ENCODE measurements around the gene MUC5B.
"Not testable (repeated sequence)": the region's sequence is repeated elsewhere in the genome, so short reads cannot be mapped to it uniquely, and the experiment has no call there.

MUC5B gene

GRCh38 chr11:1222491-1223345 is at the start of gene MUC5B:
TSS of gene MUC5B (plus strand) at chr11:1223066. CDS start at chr11:1223124, 58 bp downstream.
- in situ Hi-C loops (cut with MboI; ENCODE audit: low pct_unique_long_range_greater_than_20kb, low sequenced_read_pairs) = no loop called here
- DNase-seq = no peak

GRCh38 chr11:1173396-1173795 is 49.5 kb upstream of the MUC5B start:
- DNase-seq; in situ Hi-C loops (cut with MboI; ENCODE audit: low pct_unique_long_range_greater_than_20kb, low sequenced_read_pairs): not testable (repeated sequence)

GRCh38 chr11:1174441-1175370 is 48.2 kb upstream of the MUC5B start:
- in situ Hi-C loops (cut with MboI; ENCODE audit: low pct_unique_long_range_greater_than_20kb, low sequenced_read_pairs) = no loop called here
- no peak for DNase-seq

- no peak for DNase-seq
- in situ Hi-C loops (cut with MboI; ENCODE audit: low pct_unique_long_range_greater_than_20kb, low sequenced_read_pairs) = no loop called here
Observed at GRCh38 chr11:1175461-1176223, 47.2 kb upstream of the MUC5B start.

DNA sequence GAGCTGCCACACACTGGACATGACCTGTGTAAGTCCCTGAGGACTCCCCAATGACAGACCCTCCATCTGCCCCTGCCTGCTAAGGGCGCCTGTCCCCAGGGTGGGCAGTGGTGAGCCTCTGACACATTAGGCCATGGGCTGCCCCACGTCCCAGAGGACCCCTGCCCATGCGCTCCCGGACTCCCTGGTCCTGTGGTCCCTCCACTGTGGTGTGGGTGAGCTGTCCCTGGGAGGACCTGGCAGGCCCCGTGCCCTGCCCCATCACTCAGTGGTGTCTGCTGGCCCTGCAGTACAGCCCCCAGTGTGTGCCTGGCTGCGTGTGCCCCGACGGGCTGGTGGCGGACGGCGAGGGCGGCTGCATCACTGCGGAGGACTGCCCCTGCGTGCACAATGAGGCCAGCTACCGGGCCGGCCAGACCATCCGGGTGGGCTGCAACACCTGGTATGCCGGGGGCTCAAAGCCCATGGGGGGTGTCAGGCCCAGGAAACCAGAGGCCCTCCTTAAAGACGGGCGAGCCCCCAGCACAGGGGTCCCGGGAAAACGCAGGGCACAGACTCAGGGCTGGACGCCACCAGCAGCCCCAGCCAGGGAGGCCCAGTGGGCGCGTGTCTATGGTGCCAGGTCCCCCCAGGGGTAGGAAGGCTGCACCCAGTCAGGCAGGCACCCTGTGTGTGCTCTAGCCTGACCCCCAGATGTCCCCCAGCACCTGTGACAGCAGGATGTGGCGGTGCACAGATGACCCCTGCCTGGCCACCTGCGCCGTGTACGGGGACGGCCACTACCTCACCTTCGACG is 46.4 kb upstream of the MUC5B start:
- DNase-seq = no peak
- in situ Hi-C loops (cut with MboI; ENCODE audit: low pct_unique_long_range_greater_than_20kb, low sequenced_read_pairs) = no loop called here

GRCh38 chr11:1177020-1177770 is 45.7 kb upstream of the MUC5B start:
- no peak for DNase-seq
- in situ Hi-C loops (cut with MboI; ENCODE audit: low pct_unique_long_range_greater_than_20kb, low sequenced_read_pairs) = no loop called here

- no peak for DNase-seq
- in situ Hi-C loops (cut with MboI; ENCODE audit: low pct_unique_long_range_greater_than_20kb, low sequenced_read_pairs) = no loop called here
Observed at GRCh38 chr11:1177771-1178090, 45.1 kb upstream of the MUC5B start.

- in situ Hi-C loops (cut with MboI; ENCODE audit: low pct_unique_long_range_greater_than_20kb, low sequenced_read_pairs) = no loop called here
- DNase-seq = no peak
Observed at GRCh38 chr11:1178201-1178885, 44.5 kb upstream of the MUC5B start.

DNA sequence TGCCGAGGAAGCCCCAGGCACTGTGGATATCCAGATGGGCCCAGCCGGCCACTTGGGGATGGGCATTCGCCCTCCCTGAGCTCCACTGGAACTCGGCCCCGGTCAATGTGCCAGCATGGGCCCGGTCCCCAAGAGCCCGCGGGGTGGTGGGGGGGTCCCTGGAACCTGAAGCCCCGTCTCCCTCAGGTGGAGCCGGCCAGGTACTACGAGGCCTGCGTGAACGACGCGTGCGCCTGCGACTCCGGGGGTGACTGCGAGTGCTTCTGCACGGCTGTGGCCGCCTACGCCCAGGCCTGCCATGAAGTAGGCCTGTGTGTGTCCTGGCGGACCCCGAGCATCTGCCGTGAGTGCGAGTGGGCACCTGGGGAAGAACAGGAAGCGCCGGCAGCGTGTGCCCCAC is 44.0 kb upstream of the MUC5B start:
- in situ Hi-C loops (cut with MboI; ENCODE audit: low pct_unique_long_range_greater_than_20kb, low sequenced_read_pairs) = no loop called here
- no peak for DNase-seq

- DNase-seq = no peak
- in situ Hi-C loops (cut with MboI; ENCODE audit: low pct_unique_long_range_greater_than_20kb, low sequenced_read_pairs) = no loop called here
Observed at GRCh38 chr11:1179641-1180040, 43.2 kb upstream of the MUC5B start.

DNA sequence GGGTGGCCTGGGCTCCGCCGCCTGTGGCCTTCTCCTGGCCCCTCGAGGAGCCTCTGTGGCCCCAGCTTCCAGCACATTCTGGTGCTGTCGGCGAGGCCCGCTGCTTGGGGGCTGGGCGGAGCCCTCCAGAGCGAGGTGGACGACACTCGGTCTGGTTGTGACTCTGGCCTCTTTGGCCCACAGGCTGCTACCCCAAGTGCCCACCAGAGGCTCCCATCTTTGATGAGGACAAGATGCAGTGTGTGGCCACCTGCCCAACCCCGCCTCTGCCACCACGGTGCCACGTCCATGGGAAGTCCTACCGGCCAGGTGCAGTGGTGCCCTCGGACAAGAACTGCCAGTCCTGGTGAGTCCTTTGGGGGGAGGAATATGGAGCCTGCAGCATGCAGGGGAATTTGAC is 42.7 kb upstream of the MUC5B start:
- in situ Hi-C loops (cut with MboI; ENCODE audit: low pct_unique_long_range_greater_than_20kb, low sequenced_read_pairs) = no loop called here
- DNase-seq = no peak

GRCh38 chr11:1180947-1181391 is 41.9 kb upstream of the MUC5B start:
- in situ Hi-C loops (cut with MboI; ENCODE audit: low pct_unique_long_range_greater_than_20kb, low sequenced_read_pairs) = no loop called here
- no peak for DNase-seq

- DNase-seq = no peak
- in situ Hi-C loops (cut with MboI; ENCODE audit: low pct_unique_long_range_greater_than_20kb, low sequenced_read_pairs) = no loop called here
Observed at GRCh38 chr11:1181420-1181819, 41.4 kb upstream of the MUC5B start.

GRCh38 chr11:1181853-1182535 is 40.9 kb upstream of the MUC5B start:
- no peak for DNase-seq
- in situ Hi-C loops (cut with MboI; ENCODE audit: low pct_unique_long_range_greater_than_20kb, low sequenced_read_pairs) = no loop called here

DNA sequence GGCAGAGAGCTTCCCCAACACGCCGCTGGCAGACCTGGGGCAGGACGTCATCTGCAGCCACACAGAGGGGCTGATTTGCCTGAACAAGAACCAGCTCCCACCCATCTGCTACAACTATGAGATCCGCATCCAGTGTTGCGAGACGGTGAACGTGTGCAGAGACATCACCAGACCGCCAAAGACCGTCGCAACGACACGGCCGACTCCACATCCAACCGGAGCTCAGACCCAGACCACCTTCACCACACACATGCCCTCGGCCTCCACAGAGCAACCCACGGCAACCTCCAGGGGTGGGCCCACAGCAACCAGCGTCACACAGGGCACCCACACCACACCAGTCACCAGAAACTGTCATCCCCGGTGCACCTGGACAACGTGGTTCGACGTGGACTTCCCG is 38.7 kb upstream of the MUC5B start:
- DNase-seq; in situ Hi-C loops (cut with MboI; ENCODE audit: low pct_unique_long_range_greater_than_20kb, low sequenced_read_pairs): not testable (repeated sequence)

DNA sequence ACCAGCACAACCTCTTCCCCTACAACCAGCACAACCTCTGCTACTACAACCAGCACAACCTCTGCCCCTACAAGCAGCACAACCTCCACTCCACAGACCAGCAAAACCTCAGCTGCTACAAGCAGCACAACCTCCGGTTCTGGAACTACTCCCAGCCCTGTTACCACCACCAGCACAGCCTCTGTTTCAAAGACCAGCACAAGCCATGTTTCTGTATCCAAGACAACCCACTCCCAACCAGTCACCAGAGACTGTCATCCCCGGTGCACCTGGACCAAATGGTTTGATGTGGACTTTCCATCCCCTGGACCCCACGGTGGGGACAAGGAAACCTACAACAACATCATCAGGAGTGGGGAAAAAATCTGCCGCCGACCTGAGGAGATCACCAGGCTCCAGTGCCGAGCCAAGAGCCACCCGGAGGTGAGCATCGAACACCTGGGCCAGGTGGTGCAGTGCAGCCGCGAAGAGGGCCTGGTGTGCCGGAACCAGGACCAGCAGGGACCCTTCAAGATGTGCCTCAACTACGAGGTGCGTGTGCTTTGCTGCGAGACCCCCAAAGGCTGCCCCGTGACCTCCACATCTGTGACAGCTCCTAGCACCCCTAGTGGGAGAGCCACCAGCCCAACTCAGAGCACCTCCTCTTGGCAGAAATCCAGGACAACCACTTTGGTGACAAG is 34.3 kb upstream of the MUC5B start:
- in situ Hi-C loops (cut with MboI; ENCODE audit: low pct_unique_long_range_greater_than_20kb, low sequenced_read_pairs); DNase-seq: not testable (repeated sequence)

Measured in KBM-7 (cell line).